K562 (cell line): ENCODE data around the gene SKIL. TPM values are rescaled to one million over a fixed set of nuclear protein-coding genes. Genes with fewer than 3 reads are reported as not detected.

Experiments used
- HDAC3 ChIP-seq: fragments of 450-650 bp; IDR thresholded peaks from 2 replicates; pipeline ENCODE4 v1.6.1; 2018; ENCODE audit warnings: borderline replicate concordance, mild to moderate bottlenecking, moderate library complexity; ENCODE audit not compliant: partially characterized antibody
- MNT ChIP-seq, 2 experiments: fragments of 450-650 bp; conservative IDR thresholded peaks; 2 replicates each; pipeline ENCODE4 v1.6.1; 2017; ENCODE audit warnings: mild to moderate bottlenecking in 2 of 2, moderate library complexity in 2 of 2
- ZBTB40 ChIP-seq, 2 experiments: fragments of 450-650 bp in 1 of 2; sonication (generic) in 1 of 2; formaldehyde crosslinking in 1 of 2; IDR thresholded peaks; 2 replicates each; pipeline versions ENCODE4 v1.7.1 to v1.9.0; 2016 to 2022; ENCODE audit warnings: inconsistent platforms in 1 of 2, mild to moderate bottlenecking in 1 of 2, missing genetic modification reagents in 1 of 2
- ZNF407 ChIP-seq: fragments of 450-650 bp; IDR thresholded peaks from 2 replicates; pipeline ENCODE4 v1.6.1; 2016; ENCODE audit warnings: low read depth
- ZNF77 ChIP-seq: fragments of 250-450 bp; sonication (Bioruptor Pico); IDR thresholded peaks from 2 replicates; pipeline ENCODE4 v1.5.0; 2020
- polyA plus RNA-seq, 8 experiments: library from polyadenylated mRNA; depleted of rRNA in 4 of 8; stranded (reverse) in 5 of 8; unstranded in 3 of 8; fragments of >200 nt; fragmentation: Nextera tagmentation in 2 of 8; fragmentation: Illumina TruSeq in 1 of 8; extraction: Ambion mirVana in 2 of 8; extraction: Trizol in 1 of 8; gene quantifications; 2 replicates each; pipeline versions ENCODE4 v1.2.1 to v1.2.3, GENCODE V29; 2011 to 2014; ENCODE audit warnings: inconsistent platforms in 1 of 8, missing spikeins in 1 of 8
- total RNA-seq, 7 experiments: library from RNA; depleted of rRNA in 6 of 7; stranded (reverse); fragments of >200 nt in 6 of 7; fragmentation: Illumina TruSeq in 2 of 7; extraction: Trizol in 2 of 7; gene quantifications; 2 replicates each; pipeline versions ENCODE4 v1.2.1 to v1.2.3, GENCODE V29; 2011 to 2021; ENCODE audit warnings: low replicate concordance in 1 of 7

SKIL gene
- total and polyA plus RNA-seq, 9 of the 15 experiments (the other 6 are each of a cell fraction or from before 2014, with no cell fraction given), result 4.3 to 19.1 (median 9.7) TPM

GRCh38 chr3:170355738-170356595 lies 1.5 kb upstream of the SKIL start (continued):
- TF ChIP-seq ZNF407, result peak; percentile 34; the same call in 1 of the 2 replicates
- no peak for TF ChIP-seq ZNF77 (CRISPR knock-in tag)
- peak; percentile 74 for TF ChIP-seq ZBTB40 (IDR thresholded peaks at IDR 0.05)
- no peak for TF ChIP-seq ZBTB40 (CRISPR knock-in tag; IDR thresholded peaks at IDR 0.05)
- peak; percentile 26 for TF ChIP-seq HDAC3
- 0 out of 4 replicates have a peak, but pooled peaks of 1 of the 2 experiments have one; percentile 8 for TF ChIP-seq MNT (conservative IDR thresholded peaks at IDR 0.05)
